HAP-1 (cell line): Measurements from ENCODE around the gene BTBD9.

Experiments used
- DNase-seq, 2 experiments: peaks; one replicate each; pipeline ENCODE4 v3.0.0-alpha.2; 2016 to 2020; ENCODE audit warnings: low spot score in 2 of 2
- H3K27me3 ChIP-seq: fragments of 250-450 bp; sonication (Bioruptor Pico); 2 replicates; pipeline ENCODE4 v1.5.1; 2020; ENCODE audit warnings: low read depth, mild to moderate bottlenecking, moderate library complexity
- H3K36me3 ChIP-seq: fragments of 250-450 bp; sonication (Bioruptor Pico); replicated peaks from 2 replicates; pipeline ENCODE4 v1.5.1; 2020; ENCODE audit warnings: mild to moderate bottlenecking
- H3K4me1 ChIP-seq: fragments of 250-450 bp; sonication (Bioruptor Pico); 2 replicates; pipeline ENCODE4 v1.5.1; 2020; ENCODE audit warnings: mild to moderate bottlenecking
- H3K4me3 ChIP-seq: fragments of 250-450 bp; sonication (Bioruptor Pico); 2 replicates; pipeline ENCODE4 v1.5.1; 2020; ENCODE audit warnings: mild to moderate bottlenecking, moderate library complexity
- H3K9me3 ChIP-seq: fragments of 250-450 bp; sonication (Bioruptor Pico); 2 replicates; pipeline ENCODE4 v1.5.1; 2020; ENCODE audit warnings: mild to moderate bottlenecking, moderate library complexity
- in situ Hi-C: fragments of 300-500 bp; cut with MboI; formaldehyde crosslinking; loops from 3 replicates; pipeline ENCODE4 v1.14.3; 2020; ENCODE audit warnings: low sequenced_read_pairs, inconsistent platforms, mixed read lengths

The BTBD9 gene

GRCh38 chr6:38477680-38478260 is 162.0 kb downstream of the BTBD9 start:
- Histone ChIP-seq H3K4me3 (no peak overlapping the region), H3K36me3 (no peaks in the 10 kb centered on the region), H3K4me1 (no peaks in the 10 kb centered on the region), H3K27me3 (no peaks in the 10 kb centered on the region), H3K9me3 (no peaks in the 10 kb centered on the region)
- in situ Hi-C loops = no loop called here
- no peak for DNase-seq

DNA sequence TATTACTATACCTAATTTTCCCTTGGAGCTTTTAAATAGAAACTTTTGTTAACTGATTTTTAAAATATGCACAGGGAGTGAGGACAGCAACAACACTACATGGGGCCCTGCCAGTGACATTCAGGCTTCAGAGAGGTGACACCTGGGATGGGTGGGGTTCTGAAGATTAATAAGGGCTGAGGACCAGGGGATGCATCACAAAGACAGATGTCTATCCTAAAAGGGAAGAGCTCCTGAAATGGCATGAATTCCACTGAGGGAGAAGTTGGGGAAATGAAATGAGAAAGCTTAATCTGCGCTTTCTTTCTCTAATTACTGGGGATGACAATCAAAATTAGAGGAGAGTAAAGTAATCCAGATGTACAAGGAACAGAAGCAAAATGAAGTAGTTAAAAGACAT is 162.8 kb downstream of the BTBD9 start:
- H3K27me3 ChIP-seq = no peaks in the 10 kb centered on the region
- DNase-seq = no peak
- in situ Hi-C loops = no loop called here

DNA sequence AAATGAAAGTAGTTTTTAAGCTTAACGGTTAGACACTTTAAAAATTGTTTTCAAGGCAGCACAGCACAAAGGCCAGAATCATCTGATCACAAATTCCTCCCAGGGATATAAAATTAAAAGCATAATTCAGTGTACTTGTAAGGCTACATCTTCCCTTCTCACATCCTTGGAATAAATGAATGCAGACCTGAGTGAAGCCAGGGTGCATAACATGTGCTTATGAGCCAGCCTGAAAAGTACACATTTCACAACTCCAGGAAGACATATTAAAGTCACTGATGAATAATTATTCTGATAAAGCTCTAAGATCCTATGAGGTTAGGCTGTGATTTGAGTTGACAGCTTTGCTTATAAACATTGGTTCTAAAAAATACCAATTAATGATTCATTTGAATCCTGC is 163.6 kb downstream of the BTBD9 start:
- Histone ChIP-seq H3K4me3 (no peak overlapping the region), H3K27me3 (no peaks in the 10 kb centered on the region), H3K4me1 (no peaks in the 10 kb centered on the region), H3K9me3 (no peaks in the 10 kb centered on the region), H3K36me3 (no peaks in the 10 kb centered on the region)
- no peak for DNase-seq
- in situ Hi-C loops = no loop called here

More for the DNA sequence above, 162.8 kb downstream of the BTBD9 start:
- Histone ChIP-seq H3K36me3 (no peaks in the 10 kb centered on the region), H3K9me3 (no peaks in the 10 kb centered on the region), H3K4me3 (no peak overlapping the region), H3K4me1 (no peaks in the 10 kb centered on the region)

DNA sequence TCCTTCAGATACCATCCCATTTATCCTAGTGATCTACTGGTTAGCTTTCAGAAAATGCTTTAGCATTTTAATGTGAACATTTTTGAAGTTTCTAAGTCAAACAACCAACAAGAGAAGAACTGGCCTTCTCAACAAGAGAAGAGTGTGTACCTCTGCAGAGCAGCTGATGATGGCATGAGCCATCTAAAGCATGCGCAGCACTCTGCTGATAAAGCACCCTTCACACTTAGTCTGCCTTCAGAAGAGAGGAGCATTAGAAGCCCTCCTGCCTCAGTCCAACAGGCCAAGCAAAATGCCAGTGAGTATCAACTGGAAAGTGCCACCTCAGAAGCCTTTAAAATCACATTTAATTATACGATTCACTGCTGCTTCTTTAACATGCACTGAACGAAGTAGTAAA is 169.2 kb downstream of the BTBD9 start:
- Histone ChIP-seq H3K4me1 (no peaks in the 10 kb centered on the region), H3K9me3 (no peaks in the 10 kb centered on the region), H3K27me3 (no peaks in the 10 kb centered on the region), H3K4me3 (no peak overlapping the region), H3K36me3 (no peaks in the 10 kb centered on the region)
- no peak for DNase-seq
- in situ Hi-C loops = no loop called here

- Histone ChIP-seq H3K9me3 (no peaks in the 10 kb centered on the region), H3K27me3 (no peaks in the 10 kb centered on the region), H3K4me3 (no peak overlapping the region), H3K36me3 (no peaks in the 10 kb centered on the region), H3K4me1 (no peaks in the 10 kb centered on the region)
- in situ Hi-C loops = no loop called here
- DNase-seq = no peak
Observed at GRCh38 chr6:38467566-38467965, 172.2 kb downstream of the BTBD9 start.

GRCh38 chr6:38460186-38460585 is 179.5 kb downstream of the BTBD9 start:
- Histone ChIP-seq H3K4me1 (peaks cover 9% of the 10 kb centered on the region; the same call in 1 of the 2 replicates), H3K36me3 (no peaks in the 10 kb centered on the region), H3K4me3 (no peak overlapping the region), H3K27me3 (no peaks in the 10 kb centered on the region), H3K9me3 (no peaks in the 10 kb centered on the region)
- in situ Hi-C loops = no loop called here
- DNase-seq = no peak

DNA sequence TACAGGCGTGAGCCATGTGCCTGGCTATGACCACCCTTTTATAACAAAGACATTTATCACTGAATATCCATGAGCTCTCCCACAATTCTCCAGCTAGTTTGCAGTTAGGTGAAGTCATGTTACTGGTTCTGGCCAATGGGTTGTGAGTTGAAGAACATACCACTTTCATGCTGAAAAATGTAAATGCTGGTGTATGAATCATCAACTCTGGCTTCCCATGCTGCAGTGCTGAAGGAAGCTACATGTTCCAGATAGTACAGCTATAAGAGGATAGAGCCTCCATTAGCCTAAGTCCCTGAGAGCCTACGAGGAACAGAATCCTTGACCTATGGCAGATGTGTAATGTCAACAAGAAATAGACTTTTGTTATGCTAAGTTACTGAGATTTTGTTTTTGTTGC is 180.4 kb downstream of the BTBD9 start:
- no peaks in the 10 kb centered on the region for H3K27me3 ChIP-seq
- H3K4me1 ChIP-seq = peaks cover 9% of the 10 kb centered on the region; the same call in 1 of the 2 replicates
- in situ Hi-C loops = no loop called here
- no peak overlapping the region for H3K4me3 ChIP-seq
- H3K36me3 ChIP-seq = no peaks in the 10 kb centered on the region
- no peaks in the 10 kb centered on the region for H3K9me3 ChIP-seq
- peak; percentile 10 to 44 for DNase-seq

GRCh38 chr6:38453861-38454260 is 185.9 kb downstream of the BTBD9 start:
- peaks cover 12% of the 10 kb centered on the region for H3K4me1 ChIP-seq
- H3K9me3 ChIP-seq = no peaks in the 10 kb centered on the region
- H3K36me3 ChIP-seq = no peaks in the 10 kb centered on the region
- no peaks in the 10 kb centered on the region for H3K27me3 ChIP-seq
- in situ Hi-C loops = no loop called here
- H3K4me3 ChIP-seq = no peak overlapping the region
- DNase-seq = no peak

- peak in 1 of 2 experiments; percentile 37 for DNase-seq
- peaks cover 12% of the 10 kb centered on the region for H3K4me1 ChIP-seq
- in situ Hi-C loops = no loop called here
Observed at GRCh38 chr6:38452816-38453660, 186.7 kb downstream of the BTBD9 start.

GRCh38 chr6:38450717-38451116 is 189.0 kb downstream of the BTBD9 start:
- no peak overlapping the region for H3K4me3 ChIP-seq
- H3K4me1 ChIP-seq = peaks cover 12% of the 10 kb centered on the region
- no peaks in the 10 kb centered on the region for H3K9me3 ChIP-seq
- in situ Hi-C loops = no loop called here
- H3K27me3 ChIP-seq = no peaks in the 10 kb centered on the region
- no peak for DNase-seq
- H3K36me3 ChIP-seq = no peaks in the 10 kb centered on the region

More at GRCh38 chr6:38452816-38453660, 186.7 kb downstream of the BTBD9 start:
- H3K36me3 ChIP-seq = no peaks in the 10 kb centered on the region
- no peaks in the 10 kb centered on the region for H3K9me3 ChIP-seq
- H3K4me3 ChIP-seq = no peak overlapping the region
- H3K27me3 ChIP-seq = no peaks in the 10 kb centered on the region

DNA sequence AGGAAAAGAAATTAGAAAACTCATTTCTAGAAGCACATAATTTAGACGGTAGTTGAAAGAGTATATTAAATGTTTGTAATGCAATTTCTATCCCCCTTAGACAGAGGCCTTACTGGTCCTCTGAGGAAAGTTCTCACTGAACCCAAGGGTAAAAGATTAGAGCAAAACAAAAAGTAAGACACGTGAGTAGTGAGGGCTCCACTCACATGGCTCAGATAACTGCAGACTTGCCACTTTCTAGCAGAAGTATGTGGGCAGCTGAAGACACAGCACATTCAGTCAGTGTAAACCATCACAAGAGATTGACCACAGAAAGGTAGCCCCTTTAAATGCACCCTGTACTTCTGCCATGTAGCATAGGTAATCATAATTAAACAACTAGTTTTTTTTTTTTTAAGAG is 193.8 kb downstream of the BTBD9 start:
- Histone ChIP-seq H3K4me3 (no peak overlapping the region), H3K27me3 (no peaks in the 10 kb centered on the region), H3K36me3 (no peaks in the 10 kb centered on the region), H3K4me1 (no peaks in the 10 kb centered on the region), H3K9me3 (no peaks in the 10 kb centered on the region)
- no peak for DNase-seq
- in situ Hi-C loops = no loop called here

DNA sequence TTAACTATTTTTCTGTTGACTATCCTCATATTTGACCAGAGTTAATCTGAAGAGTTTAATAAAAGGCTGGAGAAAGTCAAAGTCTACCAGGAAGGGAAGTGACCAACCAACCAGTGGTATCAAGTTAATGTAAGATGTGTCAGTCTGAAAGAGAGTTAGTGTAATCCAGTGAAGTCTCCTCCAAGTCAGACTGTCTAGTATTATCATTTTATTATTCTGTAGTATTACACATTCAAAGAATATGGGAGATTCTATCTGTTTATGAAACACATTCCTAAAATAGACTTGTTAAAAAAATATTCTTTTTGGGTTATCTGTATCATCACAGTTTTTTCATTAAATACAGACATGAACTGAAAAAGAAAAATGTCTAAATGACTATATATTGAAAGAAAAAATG is 194.4 kb downstream of the BTBD9 start:
- H3K36me3 ChIP-seq = no peaks in the 10 kb centered on the region
- H3K4me3 ChIP-seq = no peak overlapping the region
- no peaks in the 10 kb centered on the region for H3K9me3 ChIP-seq
- in situ Hi-C loops = no loop called here
- H3K27me3 ChIP-seq = no peaks in the 10 kb centered on the region
- no peaks in the 10 kb centered on the region for H3K4me1 ChIP-seq
- DNase-seq = no peak

GRCh38 chr6:38443352-38444144 is 196.2 kb downstream of the BTBD9 start:
- H3K4me1 ChIP-seq = no peaks in the 10 kb centered on the region
- no peaks in the 10 kb centered on the region for H3K9me3 ChIP-seq
- in situ Hi-C loops = no loop called here
- no peak overlapping the region for H3K4me3 ChIP-seq
- DNase-seq = no peak
- no peaks in the 10 kb centered on the region for H3K36me3 ChIP-seq
- H3K27me3 ChIP-seq = no peaks in the 10 kb centered on the region

GRCh38 chr6:38438097-38438496 is 201.6 kb downstream of the BTBD9 start:
- in situ Hi-C loops = no loop called here
- no peaks in the 10 kb centered on the region for H3K36me3 ChIP-seq
- DNase-seq = no peak
- H3K4me3 ChIP-seq = no peak overlapping the region
- peaks cover 12% of the 10 kb centered on the region for H3K4me1 ChIP-seq
- no peaks in the 10 kb centered on the region for H3K9me3 ChIP-seq
- H3K27me3 ChIP-seq = no peaks in the 10 kb centered on the region
